GM18868 (cell line): ENCODE data around the gene CDH13.

Experiments
- ATAC-seq: cut with Tn5 transposase; IDR thresholded peaks from one replicate; pipeline ENCODE4 v1.9.1; 2021; ENCODE audit warnings: mild to moderate bottlenecking, moderate library complexity; ENCODE audit not compliant: unreplicated experiment

Gene CDH13

DNA sequence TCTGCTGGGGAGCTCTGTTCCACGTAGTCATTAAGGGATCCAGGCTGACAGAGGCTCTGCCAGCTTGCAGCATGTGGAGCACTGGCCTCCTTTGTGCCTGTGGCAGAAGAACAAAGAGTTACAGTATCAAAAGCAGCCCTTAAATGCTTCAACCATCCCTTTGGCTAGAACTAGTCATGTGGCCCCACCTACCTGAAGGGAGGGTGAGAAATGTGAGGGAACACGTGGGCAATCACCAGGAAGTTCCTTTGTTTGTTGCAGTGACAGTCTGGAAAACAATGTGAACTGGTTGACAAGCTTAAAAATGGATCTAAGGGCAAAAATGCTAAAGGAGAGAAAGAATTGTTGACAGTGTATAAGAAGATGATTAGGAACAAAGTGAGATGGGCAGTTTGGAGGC, 890.6 kb downstream of the CDH13 start:
- no peak for ATAC-seq

DNA sequence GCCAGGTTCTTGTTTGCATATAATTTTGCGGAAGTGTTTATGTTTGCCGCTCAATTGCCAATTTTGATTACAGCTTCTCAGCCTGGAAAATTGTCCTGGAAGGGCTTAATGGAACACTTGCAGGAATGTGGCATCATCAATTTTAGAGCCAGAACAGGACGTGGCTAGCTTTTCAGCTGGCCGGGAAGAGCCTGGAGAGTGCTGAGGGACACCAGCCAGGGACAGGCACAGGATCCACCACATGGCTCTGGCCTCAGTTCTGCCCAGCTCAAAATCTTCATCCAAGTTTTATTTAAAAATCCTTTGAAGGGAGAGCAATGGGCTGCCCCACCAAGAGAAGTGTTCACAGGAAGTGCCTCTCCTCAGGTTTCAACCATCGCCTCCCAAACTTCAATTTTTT, 893.8 kb downstream of the CDH13 start:
- no peak for ATAC-seq

DNA sequence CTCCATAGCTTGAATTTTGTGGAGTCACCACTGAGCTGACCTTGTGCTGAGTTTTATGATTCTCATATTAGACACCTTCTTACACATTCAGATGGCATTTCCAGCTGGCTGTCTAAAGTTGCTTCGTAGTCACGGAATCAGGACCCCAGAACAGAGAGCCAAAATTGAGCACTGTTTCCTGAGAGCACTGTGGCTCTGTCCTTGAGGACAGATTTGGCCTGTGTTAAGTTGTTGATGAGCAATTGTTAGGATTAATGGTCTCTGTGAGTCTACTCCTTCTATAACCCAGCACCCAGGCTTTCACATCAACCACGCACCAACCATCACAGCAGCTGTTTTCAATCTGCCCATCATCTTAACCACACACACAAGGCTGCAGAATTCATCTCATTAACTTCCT, 903.5 kb downstream of the CDH13 start:
- ATAC-seq: no peak

DNA sequence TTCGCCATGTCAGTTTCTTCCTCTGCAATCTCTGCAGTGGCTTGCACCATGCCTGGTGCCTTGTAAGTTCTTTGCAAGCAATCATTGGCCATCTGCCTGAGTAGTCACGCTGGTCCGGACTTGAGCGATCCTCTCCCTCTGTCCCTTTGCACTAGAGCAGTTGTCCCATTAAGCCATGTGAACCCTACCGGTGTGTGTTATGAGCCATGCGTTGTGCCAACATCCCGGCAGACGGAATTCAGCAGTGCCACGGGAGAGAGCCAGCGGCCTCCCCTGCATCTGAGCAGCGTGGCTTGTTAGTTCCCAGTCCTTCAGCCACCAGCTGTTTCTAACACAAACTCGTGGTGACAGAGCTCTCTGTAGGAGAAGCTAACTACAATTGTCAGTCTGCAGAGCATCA, 905.9 kb downstream of the CDH13 start:
- no peak for ATAC-seq

DNA sequence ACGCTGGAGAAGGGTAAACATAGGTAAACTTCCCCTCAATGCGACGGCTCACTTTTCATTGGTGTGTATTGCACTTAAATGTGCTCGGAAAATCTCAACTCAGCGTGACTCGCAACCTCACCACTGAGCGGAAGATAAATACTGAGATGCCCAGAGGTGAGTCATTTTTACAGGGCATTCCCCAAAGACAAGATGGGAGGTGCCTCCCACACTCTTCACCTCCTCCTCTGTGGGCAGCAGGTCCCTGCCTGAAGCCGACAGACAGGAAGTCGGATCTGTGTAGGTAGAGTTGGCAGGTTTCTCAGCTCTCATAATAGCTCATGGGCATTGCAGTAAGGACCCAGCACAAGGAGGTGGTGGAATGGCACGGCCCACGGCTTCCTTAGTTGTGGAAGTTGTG, 906.4 kb downstream of the CDH13 start:
- ATAC-seq: no peak

DNA sequence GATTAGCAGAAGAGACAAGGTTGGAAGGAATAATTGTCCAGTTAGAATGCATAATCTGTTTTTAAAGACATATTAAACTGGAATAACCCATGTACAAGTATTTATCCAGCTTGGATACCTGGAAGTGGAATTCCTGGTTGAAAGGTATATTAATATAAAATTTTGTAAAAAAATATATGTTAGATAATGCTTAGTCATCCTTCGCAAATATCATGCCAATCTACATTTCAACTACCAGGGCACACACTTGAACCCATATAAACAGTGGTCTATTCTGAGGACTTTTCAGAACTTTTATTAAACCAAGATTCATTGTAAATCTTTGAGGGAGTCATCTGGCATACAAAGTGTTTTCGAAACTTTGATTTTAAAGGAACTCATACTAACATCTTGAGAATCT, 911.9 kb downstream of the CDH13 start:
- ATAC-seq: no peak

DNA sequence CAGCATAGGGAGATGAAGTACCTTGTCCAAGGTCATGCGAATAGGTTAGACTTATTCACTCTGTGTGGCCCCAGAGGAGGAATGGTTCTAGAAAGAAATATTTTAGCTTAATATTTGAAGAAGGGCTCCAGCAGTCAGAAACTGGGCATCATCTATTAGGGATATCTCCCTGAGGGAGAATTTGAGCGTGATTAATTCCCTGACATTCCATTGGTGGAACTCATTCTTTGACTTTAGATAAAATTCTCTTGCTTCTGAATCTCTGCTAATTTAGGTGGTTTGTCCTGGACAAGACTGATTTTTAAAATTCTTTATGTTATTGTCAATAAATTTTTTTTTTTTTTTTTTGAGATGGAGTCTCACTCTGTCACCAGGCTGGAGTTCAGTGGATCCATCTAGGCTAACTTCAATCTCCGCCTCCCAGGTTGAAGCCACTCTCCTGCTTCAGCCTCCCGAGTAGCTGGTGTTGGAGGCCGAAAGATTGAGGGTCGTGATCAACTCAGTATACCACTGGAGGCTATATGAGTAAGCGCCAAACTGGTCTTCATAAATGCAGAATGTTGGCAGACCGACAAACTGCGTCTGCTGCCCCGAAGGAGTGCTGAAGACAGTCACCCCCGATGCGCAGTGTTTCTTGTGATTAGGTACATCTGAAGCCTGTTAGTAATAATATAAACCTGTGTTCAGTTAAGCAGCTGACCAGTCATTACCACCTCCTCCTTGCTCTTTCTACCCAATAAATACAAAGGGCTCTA, 913.1 kb downstream of the CDH13 start:
- ATAC-seq: no peak

DNA sequence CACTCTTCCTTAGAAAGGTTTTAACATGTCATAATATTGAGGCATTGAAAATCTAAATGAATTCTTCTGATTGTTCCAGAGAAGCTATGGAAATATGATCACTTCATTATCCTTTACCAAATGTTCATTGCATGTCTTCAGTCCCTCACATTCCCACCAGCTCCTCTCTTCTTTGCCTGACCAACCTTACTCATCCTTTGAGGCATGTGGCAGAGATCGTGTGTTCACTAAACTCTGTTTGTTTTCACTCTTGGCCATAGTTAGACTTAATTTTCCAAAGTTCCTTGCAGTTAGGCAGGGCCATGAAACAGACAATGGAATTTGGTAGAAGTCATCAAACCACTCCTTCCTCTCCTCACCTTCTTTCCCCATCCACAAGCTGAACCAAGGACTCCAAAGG, 914.5 kb downstream of the CDH13 start:
- ATAC-seq: no peak

DNA sequence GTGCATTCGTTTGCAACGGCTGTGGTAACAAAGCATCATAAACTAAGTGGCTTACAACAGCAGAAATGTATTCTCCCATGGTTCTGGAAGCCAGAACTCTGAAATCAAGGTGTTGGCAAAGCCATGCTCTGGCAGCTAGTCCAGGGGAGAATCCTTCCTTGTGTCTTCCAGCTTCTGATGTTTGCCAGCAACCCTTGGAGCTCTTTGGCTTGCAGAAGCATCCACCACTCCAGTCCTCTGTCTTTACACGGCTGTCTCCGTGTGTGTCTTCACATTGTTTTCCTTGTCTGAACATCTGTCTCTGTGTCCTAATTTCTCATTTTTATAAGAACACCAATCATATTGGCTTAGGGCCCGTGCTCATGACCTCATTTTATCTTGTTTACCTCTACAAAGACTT, 915.7 kb downstream of the CDH13 start:
- ATAC-seq: no peak

DNA sequence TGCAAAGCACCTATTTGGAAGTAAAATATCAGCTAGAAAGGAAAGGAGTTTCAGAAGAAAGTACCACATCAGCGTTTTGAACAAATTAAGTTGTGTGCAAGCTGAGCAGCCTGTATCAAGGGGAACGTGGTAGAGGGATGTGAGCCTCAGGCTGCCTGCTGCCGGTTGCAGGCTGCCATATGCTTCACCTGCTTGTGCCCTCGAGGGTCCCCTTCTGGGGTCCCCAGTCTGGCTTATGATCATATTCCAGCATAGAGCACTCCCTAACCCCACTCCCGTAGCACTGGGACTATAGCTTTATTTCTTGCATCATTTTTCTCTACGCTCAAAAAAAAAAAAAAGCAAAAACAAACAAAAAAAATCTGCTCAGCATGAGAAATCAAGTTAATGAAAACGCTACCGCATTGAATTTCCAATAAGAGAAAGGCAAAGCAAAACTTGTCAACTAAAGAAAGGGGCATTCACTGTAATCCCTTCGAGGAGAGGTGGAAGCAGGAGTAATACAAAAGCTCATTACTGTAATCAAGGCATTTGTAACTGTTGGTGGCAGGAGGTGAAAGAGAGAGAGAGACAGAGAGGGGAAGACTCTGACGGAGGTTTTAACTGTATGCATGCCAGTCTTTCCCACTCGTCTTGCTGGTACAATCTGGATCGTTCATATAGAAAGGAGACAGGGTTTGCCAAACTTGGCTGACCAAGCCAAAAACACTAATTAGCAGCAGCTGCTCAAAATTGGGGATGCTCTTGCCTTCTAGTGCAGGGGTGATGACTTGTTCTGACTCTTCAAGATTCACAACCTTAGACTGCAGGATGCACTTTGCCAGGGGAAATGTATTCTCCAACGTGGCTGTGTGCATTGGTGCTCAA, 922.8 kb downstream of the CDH13 start:
- ATAC-seq: no peak

DNA sequence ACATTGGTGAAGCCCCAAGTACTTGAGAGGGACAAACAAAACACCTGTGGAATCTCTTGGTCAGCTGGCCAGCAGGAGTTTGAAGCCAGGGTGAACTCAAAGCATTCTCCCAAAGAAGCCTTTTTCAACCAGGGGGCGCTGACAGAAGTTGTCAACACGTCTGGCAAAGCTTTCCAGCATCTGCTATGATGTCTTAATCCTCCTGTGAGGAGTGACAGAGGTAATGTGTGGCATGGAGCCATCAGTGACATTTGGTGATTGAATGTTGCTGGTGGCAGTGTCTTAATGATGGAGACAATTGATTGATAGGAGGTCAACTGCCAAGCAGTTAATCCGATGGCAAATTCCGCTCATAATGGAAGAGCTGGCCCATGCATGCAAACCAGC, 923.4 kb downstream of the CDH13 start:
- ATAC-seq: no peak

DNA sequence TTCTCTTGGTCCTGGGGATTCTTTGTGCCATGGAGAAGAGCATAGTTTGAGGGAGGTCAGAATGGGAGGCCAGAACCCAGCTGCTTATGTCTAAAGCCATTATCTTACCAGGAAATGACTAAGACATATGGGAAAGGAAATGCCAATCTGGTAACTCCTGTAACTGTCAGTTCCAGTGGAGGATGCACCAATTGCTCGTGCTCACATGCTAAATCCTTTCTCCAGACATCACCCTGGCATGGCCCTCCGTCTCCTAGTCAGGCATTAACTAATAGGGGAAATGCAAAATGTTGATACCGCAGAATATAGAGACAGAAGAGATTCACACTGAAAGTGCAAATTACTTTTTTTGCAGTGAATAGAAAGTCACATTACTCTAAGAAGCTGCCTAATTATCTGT, 925.5 kb downstream of the CDH13 start:
- no peak for ATAC-seq

DNA sequence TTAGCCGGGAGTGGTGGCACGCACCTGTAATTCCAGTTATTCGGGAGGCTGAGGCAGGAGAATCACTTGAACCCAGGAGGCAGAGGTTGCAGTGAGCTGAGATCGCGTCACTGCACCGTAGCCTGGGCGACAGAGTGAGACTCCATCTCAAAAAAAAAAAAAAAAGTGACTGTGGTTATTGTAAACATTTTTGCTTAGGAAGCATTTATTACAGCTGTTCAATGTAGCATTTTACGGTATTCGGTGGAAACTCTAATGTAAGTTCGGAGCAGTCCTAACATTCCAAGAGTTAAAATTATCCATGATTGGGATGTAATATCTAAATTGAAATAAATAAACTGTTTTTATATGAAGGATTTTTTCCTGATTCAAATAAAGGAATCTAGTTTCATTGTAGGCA, 926.2 kb downstream of the CDH13 start:
- no peak for ATAC-seq

DNA sequence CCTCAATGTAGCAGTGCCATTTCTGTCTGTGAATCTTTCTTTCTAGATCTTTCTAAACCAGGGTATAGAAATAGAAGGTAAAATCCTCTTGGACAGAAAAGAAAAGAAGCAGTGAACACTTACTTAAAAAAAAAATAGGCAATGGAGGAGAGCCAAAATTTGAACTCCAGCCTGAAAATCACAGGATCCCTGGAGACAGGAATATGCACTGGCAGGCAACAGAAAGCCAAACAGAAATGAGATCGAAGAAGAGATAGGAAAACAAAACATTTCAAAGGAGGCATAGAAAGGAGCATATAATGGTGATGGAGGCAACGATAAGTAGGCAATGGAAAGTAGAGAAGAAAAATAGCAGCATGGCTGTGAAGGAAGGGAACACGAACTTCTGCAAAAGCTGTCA, 927.3 kb downstream of the CDH13 start:
- ATAC-seq: no peak

DNA sequence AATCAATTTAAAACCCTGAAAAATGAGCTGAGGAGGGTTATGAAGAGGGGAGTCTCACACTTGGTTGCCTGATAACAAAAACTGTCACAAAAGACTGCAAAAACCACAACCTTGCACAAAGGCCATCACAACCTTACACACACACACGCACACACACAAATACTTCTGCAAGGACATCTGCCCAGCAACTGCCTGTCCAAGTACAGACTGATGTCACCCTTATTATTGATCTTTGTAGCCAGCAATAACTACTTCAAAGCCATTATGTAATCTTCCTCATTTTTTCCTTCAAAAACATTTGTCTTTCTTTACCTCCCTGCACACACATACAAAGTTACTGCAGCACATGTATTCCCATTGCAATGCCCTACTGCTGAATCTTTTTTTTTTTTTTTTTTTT, 927.8 kb downstream of the CDH13 start:
- ATAC-seq: no peak

DNA sequence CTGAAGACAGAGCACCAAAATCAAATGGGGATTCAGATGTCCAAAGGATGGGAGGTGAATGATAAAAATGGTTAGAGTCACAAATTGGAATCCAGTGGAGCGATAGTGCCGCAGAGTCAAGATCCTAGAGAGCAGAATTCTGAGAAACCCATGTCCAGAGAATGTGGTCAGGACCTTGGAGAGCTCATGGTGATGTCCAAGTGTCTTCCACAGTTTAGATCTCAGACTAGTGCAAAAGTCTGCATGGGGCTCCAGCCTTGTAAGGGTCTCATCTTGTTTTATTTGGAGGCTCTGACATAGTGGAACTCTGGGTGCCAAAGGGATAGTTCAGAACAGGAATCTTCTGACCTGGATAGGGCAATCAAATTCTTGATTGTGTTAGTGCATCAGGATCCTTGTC, 935.1 kb downstream of the CDH13 start:
- no peak for ATAC-seq

DNA sequence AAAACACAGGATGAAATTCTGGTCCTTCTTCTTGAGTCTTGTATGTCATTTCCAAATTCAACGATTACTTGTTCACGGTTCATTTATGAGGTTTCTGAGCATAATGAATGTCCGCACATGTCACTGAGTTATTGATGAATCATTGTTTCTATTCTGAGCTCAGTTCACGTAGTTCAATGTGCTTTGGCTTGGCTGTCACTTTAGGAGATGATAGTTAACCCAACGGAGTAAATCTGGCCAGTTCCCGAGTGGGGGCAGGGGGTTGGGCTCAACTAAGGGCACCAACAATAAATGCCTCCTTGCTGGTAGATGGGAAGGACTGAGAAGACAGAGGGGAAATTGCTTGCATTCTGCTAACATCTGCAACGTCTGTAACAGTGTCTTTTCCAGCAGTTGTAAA, 941.6 kb downstream of the CDH13 start:
- ATAC-seq: no peak

DNA sequence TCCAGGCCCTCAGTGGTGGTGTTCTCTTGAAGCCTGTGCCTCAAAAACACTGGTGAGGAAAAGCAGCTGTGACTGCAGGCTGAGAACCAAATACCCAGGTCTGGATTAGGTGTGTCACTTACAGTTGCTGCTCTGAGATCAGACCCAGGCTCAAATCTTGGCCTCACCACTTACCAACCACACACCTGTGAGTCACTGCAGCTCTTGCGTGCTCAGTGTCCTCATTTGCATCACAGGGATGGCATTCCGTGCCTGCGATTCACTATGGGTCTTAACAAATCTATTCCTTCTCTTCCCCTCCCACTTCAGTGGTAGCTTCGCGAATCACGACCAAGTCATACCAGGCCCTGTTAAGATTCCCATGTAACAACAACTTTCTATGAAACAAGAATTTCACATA, 947.6 kb downstream of the CDH13 start:
- ATAC-seq: no peak

DNA sequence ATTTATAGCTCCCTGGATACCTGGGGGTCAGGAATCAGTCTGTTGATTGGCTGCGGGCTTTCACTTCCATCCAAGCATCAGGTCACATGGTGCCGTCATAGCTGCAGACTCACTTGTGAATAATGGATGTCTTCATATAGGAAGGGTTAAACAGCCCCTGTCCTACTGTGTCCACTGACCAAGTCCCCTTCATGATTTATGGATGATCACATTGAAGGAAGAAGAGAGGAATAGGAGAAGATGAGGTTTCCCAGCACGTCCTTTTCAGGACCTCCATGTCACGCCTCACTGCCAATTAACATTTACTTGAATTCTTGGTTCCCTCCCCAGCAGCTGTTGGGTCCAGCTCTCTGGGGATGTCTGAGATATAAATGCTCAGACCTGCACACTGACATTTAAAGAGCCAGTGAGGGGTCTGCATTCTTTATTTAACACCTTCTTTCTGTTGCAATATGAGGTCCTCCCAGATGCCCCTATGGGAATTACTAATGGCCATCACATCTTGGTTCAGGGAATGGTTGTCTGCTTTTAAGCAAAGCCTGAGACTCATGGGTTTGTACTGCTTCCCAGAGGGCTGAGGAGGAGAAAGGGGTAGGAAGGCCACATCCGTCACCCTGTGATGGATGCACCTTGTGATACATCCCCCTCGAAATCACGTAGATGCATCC, 950.4 kb downstream of the CDH13 start:
- ATAC-seq: no peak

DNA sequence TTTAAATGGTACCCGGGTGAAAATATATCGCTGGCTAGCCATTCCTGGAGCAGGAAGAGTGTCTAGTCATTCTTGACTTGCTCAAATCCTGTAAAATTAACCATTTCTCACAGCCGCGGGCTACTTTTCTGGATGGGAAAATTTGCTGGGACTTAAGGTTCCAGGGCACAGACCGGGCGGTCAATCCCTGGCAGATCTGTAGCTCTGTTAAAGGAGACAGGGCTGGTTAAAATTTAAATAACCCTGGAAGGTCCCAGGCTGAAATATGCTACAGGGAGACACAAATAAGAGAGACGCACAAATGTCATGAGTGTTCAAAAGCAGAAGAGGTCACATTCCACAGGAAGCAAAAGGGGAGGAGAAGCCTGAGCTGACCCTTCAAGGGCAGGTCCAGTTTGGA, 951.4 kb downstream of the CDH13 start:
- ATAC-seq: no peak

DNA sequence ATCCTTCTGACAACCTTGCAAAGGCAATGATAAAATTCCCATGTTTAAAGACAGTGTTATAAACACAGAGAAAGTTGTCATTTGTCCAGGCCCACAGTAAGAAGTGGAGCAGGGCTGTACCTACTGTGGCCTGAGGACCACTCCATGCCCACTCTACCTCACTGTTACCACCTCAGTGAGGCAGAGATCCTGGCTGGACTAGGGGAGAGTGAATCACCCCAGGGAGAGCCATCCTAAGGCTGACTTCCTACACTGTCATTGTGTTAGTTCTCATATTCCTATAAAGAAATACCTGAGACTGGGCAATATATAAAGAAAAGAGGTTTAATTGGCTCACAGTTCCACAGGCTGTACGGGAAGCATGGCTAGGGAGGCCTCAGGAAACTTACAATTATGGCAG, 952.3 kb downstream of the CDH13 start:
- ATAC-seq: no peak

DNA sequence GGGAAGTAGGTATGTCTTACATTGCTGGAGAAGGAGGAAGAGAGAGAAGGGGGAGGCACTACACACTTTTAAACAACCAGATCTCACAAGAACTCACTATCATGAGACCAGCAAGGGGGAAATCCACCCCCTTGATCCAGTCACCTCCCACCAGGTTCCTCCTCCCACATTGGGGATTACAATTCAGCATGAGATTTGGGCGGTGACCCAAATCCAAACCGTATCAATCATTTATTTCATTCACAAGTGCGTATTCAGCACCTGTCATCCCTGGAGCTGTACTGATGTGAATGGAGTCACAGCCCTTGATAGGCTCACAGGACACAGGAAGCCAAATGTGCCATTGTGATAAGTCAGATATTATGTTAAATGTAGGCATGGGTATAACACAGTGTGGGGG, 952.7 kb downstream of the CDH13 start:
- no peak for ATAC-seq
